ENCODE data around the gene PFN2.

DNA sequence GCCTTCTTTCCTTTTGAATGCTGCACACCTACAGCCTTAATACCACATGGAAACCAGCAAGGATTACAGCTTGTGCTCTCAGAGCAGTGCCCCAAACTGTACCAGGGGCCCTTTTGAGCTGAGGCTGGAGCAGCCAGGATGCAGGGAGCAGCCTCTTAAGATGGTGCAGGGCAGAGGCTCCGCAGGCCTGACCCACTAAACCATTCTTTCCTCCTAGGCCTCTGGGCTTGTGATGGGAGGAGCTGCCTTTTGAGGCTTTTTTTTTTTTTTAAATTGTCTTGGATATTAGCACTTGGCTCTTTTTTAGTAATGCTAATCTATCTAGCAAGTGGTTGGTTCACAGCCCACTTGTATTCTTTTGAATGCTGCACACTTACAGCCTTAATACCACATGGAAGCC is 37.7 kb downstream of the PFN2 start:
- TF ChIP-seq, protein P1, sequence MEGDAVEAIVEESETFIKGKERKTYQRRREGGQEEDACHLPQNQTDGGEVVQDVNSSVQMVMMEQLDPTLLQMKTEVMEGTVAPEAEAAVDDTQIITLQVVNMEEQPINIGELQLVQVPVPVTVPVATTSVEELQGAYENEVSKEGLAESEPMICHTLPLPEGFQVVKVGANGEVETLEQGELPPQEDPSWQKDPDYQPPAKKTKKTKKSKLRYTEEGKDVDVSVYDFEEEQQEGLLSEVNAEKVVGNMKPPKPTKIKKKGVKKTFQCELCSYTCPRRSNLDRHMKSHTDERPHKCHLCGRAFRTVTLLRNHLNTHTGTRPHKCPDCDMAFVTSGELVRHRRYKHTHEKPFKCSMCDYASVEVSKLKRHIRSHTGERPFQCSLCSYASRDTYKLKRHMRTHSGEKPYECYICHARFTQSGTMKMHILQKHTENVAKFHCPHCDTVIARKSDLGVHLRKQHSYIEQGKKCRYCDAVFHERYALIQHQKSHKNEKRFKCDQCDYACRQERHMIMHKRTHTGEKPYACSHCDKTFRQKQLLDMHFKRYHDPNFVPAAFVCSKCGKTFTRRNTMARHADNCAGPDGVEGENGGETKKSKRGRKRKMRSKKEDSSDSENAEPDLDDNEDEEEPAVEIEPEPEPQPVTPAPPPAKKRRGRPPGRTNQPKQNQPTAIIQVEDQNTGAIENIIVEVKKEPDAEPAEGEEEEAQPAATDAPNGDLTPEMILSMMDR (IDR thresholded peaks at IDR 0.05) = no peak
- TF ChIP-seq POLR2A (IDR thresholded peaks at IDR 0.05) = no peak
